SK-N-SH (cell line): Measurements from ENCODE around the gene TPRX1. TPM values are rescaled to one million over a fixed set of nuclear protein-coding genes. Genes with fewer than 3 reads are reported as not detected.

Source experiments
- CTCF ChIA-PET: fragments of 300-600, 350-600 bp; formaldehyde crosslinking; extraction: SDS; loops from one replicate; lab custom pipeline; 2021; lab: Yijun Ruan, JAX
- POLR2A ChIA-PET: fragments of 350-600 bp; sonication (Branson Sonifier 250); formaldehyde crosslinking; extraction: SDS; loops from one replicate; lab custom pipeline; 2020; ENCODE audit warnings: antibody characterized with exemption, inconsistent platforms; lab: Yijun Ruan, JAX
- DNase-seq: peaks from one replicate; pipeline ENCODE4 v3.0.0; 2012
- H2AFZ ChIP-seq: fragments of 200-600 bp; sonication (generic); 2 replicates; pipeline ENCODE4 v1.8.1; 2016; ENCODE audit warnings: antibody characterized with exemption, mild to moderate bottlenecking, low read depth
- H3F3A ChIP-seq: fragments of 200-600 bp; sonication (generic); replicated peaks from 2 replicates; pipeline ENCODE3; 2016; ENCODE audit warnings: antibody characterized with exemption, mild to moderate bottlenecking; ENCODE audit not compliant: insufficient read depth
- H3K27ac ChIP-seq, 2 experiments: fragments of 200-500 bp in 1 of 2; fragments of 200-600 bp in 1 of 2; sonication (Bioruptor generic) in 1 of 2; sonication (generic), shearing (Covaris generic) in 1 of 2; 2 replicates each; pipeline versions ENCODE4 v1.5.1 to v1.6.1; 2014 to 2016; ENCODE audit warnings: low read depth in 2 of 2, inconsistent platforms in 1 of 2, low read length in 1 of 2, mild to moderate bottlenecking in 1 of 2, mixed read lengths in 1 of 2
- H3K27me3 ChIP-seq: fragments of 200-600 bp; sonication (generic), shearing (Covaris generic); 2 replicates; pipeline ENCODE4 v1.6.1; 2016; ENCODE audit warnings: mixed run types; ENCODE audit not compliant: insufficient read depth
- H3K36me3 ChIP-seq, 2 experiments: fragments of 200-500 bp in 1 of 2; fragments of 200-600 bp in 1 of 2; sonication (Bioruptor generic) in 1 of 2; sonication (generic) in 1 of 2; replicated peaks in 1 of 2; 2 replicates each; pipeline versions ENCODE3 to v1.5.1; 2014 to 2016; ENCODE audit warnings: low read length in 1 of 2, mild to moderate bottlenecking in 1 of 2; ENCODE audit not compliant: insufficient read depth in 2 of 2, control insufficient read depth in 1 of 2
- H3K4me1 ChIP-seq, 2 experiments: fragments of 200-500 bp in 1 of 2; fragments of 200-600 bp in 1 of 2; sonication (Bioruptor generic) in 1 of 2; sonication (generic), shearing (Covaris generic) in 1 of 2; 2 replicates each; pipeline versions ENCODE4 v1.5.1 to v1.6.1; 2014 to 2016; ENCODE audit warnings: low read depth in 1 of 2, low read length in 1 of 2, mixed run types in 1 of 2; ENCODE audit not compliant: insufficient read depth in 2 of 2, control insufficient read depth in 1 of 2
- H3K4me2 ChIP-seq: fragments of 200-600 bp; sonication (generic), shearing (Covaris generic); 2 replicates; pipeline ENCODE4 v1.6.1; 2017; ENCODE audit warnings: mixed run types
- H3K4me3 ChIP-seq, 2 experiments: fragments of 200-500 bp in 1 of 2; fragments of 200-600 bp in 1 of 2; sonication (Bioruptor generic) in 1 of 2; sonication (generic), shearing (Covaris generic) in 1 of 2; 2 replicates each; pipeline versions ENCODE4 v1.5.1 to v1.8.1; 2014 to 2016; ENCODE audit warnings: low read depth in 2 of 2, inconsistent platforms in 1 of 2, low read length in 1 of 2, mild to moderate bottlenecking in 1 of 2, mixed read lengths in 1 of 2, moderate library complexity in 1 of 2
- H3K79me2 ChIP-seq: fragments of 200-600 bp; sonication (generic); 2 replicates; pipeline ENCODE4 v1.8.1; 2017; ENCODE audit warnings: mild to moderate bottlenecking; ENCODE audit not compliant: insufficient read depth
- H3K9ac ChIP-seq: fragments of 200-600 bp; sonication (generic); 2 replicates; pipeline ENCODE4 v1.6.1; 2017; ENCODE audit warnings: mixed run types
- H3K9me2 ChIP-seq: fragments of 200-600 bp; sonication (generic); 2 replicates; pipeline ENCODE4 v1.6.1; 2017; ENCODE audit warnings: mixed run types
- H3K9me3 ChIP-seq: fragments of 200-600 bp; sonication (generic); 2 replicates; pipeline ENCODE4 v1.6.1; 2017; ENCODE audit warnings: mixed run types, mild to moderate bottlenecking, moderate library complexity
- H4K20me1 ChIP-seq: fragments of 200-600 bp; sonication (generic); 2 replicates; pipeline ENCODE4 v1.6.1; 2017; ENCODE audit warnings: mild to moderate bottlenecking, mixed run types; ENCODE audit not compliant: insufficient read depth
- EZH2phosphoT487 ChIP-seq: fragments of 200-600 bp; sonication (generic); IDR thresholded peaks from 2 replicates; pipeline ENCODE4 v1.6.1; 2017; ENCODE audit warnings: low read depth, mixed run types, mild to moderate bottlenecking, antibody characterized with exemption, moderate library complexity, borderline replicate concordance
- GABPA ChIP-seq: IDR thresholded peaks from 2 replicates; pipeline ENCODE4 v1.4.0; 2012; ENCODE audit warnings: low read depth, mild to moderate bottlenecking
- GATA2 ChIP-seq: sonication (generic); formaldehyde crosslinking; IDR thresholded peaks from 2 replicates; pipeline ENCODE4 v1.5.0; 2020; ENCODE audit warnings: mild to moderate bottlenecking, missing genetic modification reagents
- JUND ChIP-seq: IDR thresholded peaks from 2 replicates; pipeline ENCODE4 v1.4.0; 2012
- MAX ChIP-seq: IDR thresholded peaks from 2 replicates; pipeline ENCODE4 v1.4.0; 2012; ENCODE audit warnings: low read depth
- MEF2A ChIP-seq: IDR thresholded peaks from 2 replicates; pipeline ENCODE4 v1.4.0; 2012; ENCODE audit warnings: low read depth, borderline replicate concordance
- NRF1 ChIP-seq: IDR thresholded peaks from 2 replicates; pipeline ENCODE4 v1.6.1; 2012; ENCODE audit warnings: low read depth, mild to moderate bottlenecking, low read length
- RAD21 ChIP-seq: IDR thresholded peaks from 2 replicates; pipeline ENCODE4 v1.6.1; 2012; ENCODE audit warnings: mild to moderate bottlenecking, low read length
- REST ChIP-seq: IDR thresholded peaks from 2 replicates; pipeline ENCODE4 v1.6.1; 2012; ENCODE audit warnings: mild to moderate bottlenecking, low read depth, low read length, moderate library complexity
- SMC3 ChIP-seq: IDR thresholded peaks from 2 replicates; pipeline ENCODE4 v1.6.1; 2012; ENCODE audit warnings: low read depth, low read length, improper control_type of control experiment
- TAF1 ChIP-seq: IDR thresholded peaks from 2 replicates; pipeline ENCODE4 v1.6.1; 2012; ENCODE audit warnings: low read depth, mild to moderate bottlenecking, low read length, moderate library complexity, borderline replicate concordance
- TCF12 ChIP-seq: IDR thresholded peaks from 2 replicates; pipeline ENCODE4 v1.4.0; 2012
- USF2 ChIP-seq: fragments of 150-350 bp; IDR thresholded peaks from 2 replicates; pipeline ENCODE4 v1.6.1; 2017; ENCODE audit warnings: antibody characterized with exemption, low read length, low read depth, borderline replicate concordance
- YY1 ChIP-seq: IDR thresholded peaks from 2 replicates; pipeline ENCODE4 v1.4.0; 2012; ENCODE audit warnings: low read depth, mild to moderate bottlenecking
- WGBS: methylation state at CpG from one replicate; pipeline ENCODE4 v1.1.6; 2017; ENCODE audit warnings: low lambda C conversion rate; 5-methylcytosine and 5-hydroxymethylcytosine counted together
- polyA plus RNA-seq, 3 experiments: library from polyadenylated mRNA; depleted of rRNA; stranded (reverse); fragments of >200 nt; gene quantifications; 2 replicates each; pipeline ENCODE4 v1.2.3, GENCODE V29; 2012
- TF ChIP-seq, protein P1 (sequence below): fragments of 200-600 bp; sonication (generic); IDR thresholded peaks from 2 replicates; pipeline ENCODE4 v1.6.1; 2017; ENCODE audit warnings: antibody characterized with exemption, mild to moderate bottlenecking, moderate library complexity

Gene TPRX1
- polyA plus RNA-seq, 1 of the 3 experiments (the other 2 are of a cell fraction): not detected

GRCh38 chr19:47792616-47793015 is 11.7 kb downstream of the TPRX1 start:
- Histone ChIP-seq H3K9me2 (no peaks in the 10 kb centered on the region), H3K4me3 (no peak overlapping the region), H3K27me3 (no peaks in the 10 kb centered on the region), H2AFZ (no peak overlapping the region), H3F3A (peaks cover 5% of the 10 kb centered on the region), H3K27ac (no peak overlapping the region), H3K4me1 (no peaks in the 10 kb centered on the region), H3K36me3 (no peaks in the 10 kb centered on the region), H3K9me3 (no peaks in the 10 kb centered on the region), H3K9ac (no peak overlapping the region), H4K20me1 (no peaks in the 10 kb centered on the region), H3K4me2 (no peak overlapping the region), H3K79me2 (no peaks in the 10 kb centered on the region)
- POLR2A ChIA-PET: no interaction called here
- CTCF ChIA-PET: interaction anchor here (0.9 kb wide), 1 partner anchor 27 kb away, joined by 4 read pairs; no protein-coding TSS in a partner anchor
- no peak for DNase-seq
- TF ChIP-seq, protein P1, sequence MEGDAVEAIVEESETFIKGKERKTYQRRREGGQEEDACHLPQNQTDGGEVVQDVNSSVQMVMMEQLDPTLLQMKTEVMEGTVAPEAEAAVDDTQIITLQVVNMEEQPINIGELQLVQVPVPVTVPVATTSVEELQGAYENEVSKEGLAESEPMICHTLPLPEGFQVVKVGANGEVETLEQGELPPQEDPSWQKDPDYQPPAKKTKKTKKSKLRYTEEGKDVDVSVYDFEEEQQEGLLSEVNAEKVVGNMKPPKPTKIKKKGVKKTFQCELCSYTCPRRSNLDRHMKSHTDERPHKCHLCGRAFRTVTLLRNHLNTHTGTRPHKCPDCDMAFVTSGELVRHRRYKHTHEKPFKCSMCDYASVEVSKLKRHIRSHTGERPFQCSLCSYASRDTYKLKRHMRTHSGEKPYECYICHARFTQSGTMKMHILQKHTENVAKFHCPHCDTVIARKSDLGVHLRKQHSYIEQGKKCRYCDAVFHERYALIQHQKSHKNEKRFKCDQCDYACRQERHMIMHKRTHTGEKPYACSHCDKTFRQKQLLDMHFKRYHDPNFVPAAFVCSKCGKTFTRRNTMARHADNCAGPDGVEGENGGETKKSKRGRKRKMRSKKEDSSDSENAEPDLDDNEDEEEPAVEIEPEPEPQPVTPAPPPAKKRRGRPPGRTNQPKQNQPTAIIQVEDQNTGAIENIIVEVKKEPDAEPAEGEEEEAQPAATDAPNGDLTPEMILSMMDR: no peak
- TF ChIP-seq MEF2A (no peak), REST (no peak), EZH2phosphoT487 (no peak), RAD21 (no peak), GABPA (no peak), TCF12 (no peak), USF2 (no peak), GATA2 (CRISPR knock-in tag) (no peak), JUND (no peak), TAF1 (no peak)
- 75% methylated on average over 1 of the region's 1 CpG for WGBS

- Histone ChIP-seq H3K36me3 (peaks cover 1 to 2% of the 10 kb centered on the region in 2 experiments), H3F3A (peaks cover 5% of the 10 kb centered on the region), H3K9me2 (no peaks in the 10 kb centered on the region), H2AFZ (no peak overlapping the region), H3K9me3 (no peaks in the 10 kb centered on the region), H4K20me1 (no peaks in the 10 kb centered on the region), H3K79me2 (no peaks in the 10 kb centered on the region), H3K4me3 (no peak overlapping the region; a peak in 1 of 4 replicates), H3K4me2 (no peak overlapping the region), H3K9ac (no peak overlapping the region), H3K27ac (no peak overlapping the region), H3K27me3 (no peaks in the 10 kb centered on the region), H3K4me1 (no peaks in the 10 kb centered on the region)
- ChIA-PET POLR2A (no interaction called here), CTCF (interaction anchor here (0.6 to 1.8 kb wide), 6 partner anchors 8 to 438 kb away, joined by 3 to 4 read pairs (median 3); no protein-coding TSS in a partner anchor)
- DNase-seq: peak; percentile 84
- 22% methylated on average over 10 of the region's 10 CpGs for WGBS
- peak; percentile 32; the same call in 1 of the 2 replicates for TF ChIP-seq RAD21
- TF ChIP-seq, protein P1: peak; percentile 81
- no peak for TF ChIP-seq NRF1
- no peak for TF ChIP-seq YY1
- TF ChIP-seq MAX: no peak
- TF ChIP-seq SMC3: peak; percentile 27; the same call in 1 of the 2 replicates
Measured at GRCh38 chr19:47790398-47790814, 13.9 kb downstream of the TPRX1 start.
